Measurements from ENCODE around the gene MARK4. TPM values are rescaled to one million over a fixed set of nuclear protein-coding genes. Genes with fewer than 3 reads are reported as not detected.

The MARK4 gene
- total RNA-seq, 1 experiment from 2014 or later, result 58.5 TPM

DNA sequence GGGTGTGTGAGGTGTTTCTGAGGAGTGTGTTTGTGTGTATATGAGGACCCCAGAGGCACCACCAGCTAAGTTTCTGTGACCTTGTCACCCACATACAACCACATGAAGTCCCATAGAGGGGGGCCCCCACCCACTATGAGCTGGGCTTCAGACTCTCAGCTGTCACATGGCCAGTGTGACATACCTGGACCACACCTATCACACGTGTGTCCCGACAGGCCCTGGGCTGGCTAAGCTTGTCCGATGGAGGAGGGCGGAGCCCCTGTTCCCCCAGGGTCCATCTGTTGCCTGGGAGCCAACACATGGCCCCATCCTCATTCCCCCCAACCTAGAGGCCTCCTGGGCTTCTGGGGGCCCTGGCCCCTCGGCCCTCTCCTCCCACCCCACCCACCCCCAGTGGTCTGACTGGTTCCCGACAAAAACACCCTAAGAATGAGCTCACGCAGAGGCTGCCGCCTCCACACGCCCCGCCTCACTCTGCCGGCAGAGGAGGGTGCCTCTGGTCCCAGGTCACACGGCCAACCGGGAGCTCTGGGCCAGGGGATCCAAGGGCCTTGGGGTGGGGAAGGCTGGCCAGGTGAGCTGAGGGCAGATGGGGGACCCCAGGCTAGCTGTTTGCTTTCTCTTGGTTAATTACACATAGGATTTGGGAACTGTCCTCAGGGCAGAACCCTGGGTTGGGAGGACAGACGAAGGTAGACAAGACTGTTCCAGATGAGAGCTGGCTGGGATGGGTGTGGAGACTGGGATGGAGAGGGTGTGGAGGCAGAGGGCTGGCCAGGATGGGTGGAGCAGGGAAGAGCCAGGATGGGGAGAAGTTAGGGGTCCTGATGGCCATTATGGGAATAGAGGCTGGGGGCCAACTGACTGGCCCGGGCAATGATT is 93.8 kb downstream of the MARK4 start:
- ATAC-seq (no peak), DNase-seq (ENCODE audit: low spot score) (no peak)
- Mint-ChIP-seq H3K27me3 (ENCODE audit: low read depth) (peaks cover 5% of the 10 kb centered on the region), H3K27ac (no peak overlapping the region), H3K9me3 (no peaks in the 10 kb centered on the region), H3K4me3 (no peak overlapping the region), H3K4me1 (peaks cover 5% of the 10 kb centered on the region; the same call in 1 of the 2 replicates), H3K36me3 (peaks cover 2% of the 10 kb centered on the region; the same call in 1 of the 2 replicates)
- ChIA-PET CTCF (interaction anchor here (0.7 to 1.1 kb wide), 4 partner anchors 57 to 193 kb away, joined by 3 to 6 read pairs (median 4); no protein-coding TSS in a partner anchor), POLR2A (interaction anchor here (0.7 kb wide), 1 partner anchor 37 kb away, joined by 3 read pairs; no protein-coding TSS in a partner anchor)
- TF ChIP-seq, protein P1, sequence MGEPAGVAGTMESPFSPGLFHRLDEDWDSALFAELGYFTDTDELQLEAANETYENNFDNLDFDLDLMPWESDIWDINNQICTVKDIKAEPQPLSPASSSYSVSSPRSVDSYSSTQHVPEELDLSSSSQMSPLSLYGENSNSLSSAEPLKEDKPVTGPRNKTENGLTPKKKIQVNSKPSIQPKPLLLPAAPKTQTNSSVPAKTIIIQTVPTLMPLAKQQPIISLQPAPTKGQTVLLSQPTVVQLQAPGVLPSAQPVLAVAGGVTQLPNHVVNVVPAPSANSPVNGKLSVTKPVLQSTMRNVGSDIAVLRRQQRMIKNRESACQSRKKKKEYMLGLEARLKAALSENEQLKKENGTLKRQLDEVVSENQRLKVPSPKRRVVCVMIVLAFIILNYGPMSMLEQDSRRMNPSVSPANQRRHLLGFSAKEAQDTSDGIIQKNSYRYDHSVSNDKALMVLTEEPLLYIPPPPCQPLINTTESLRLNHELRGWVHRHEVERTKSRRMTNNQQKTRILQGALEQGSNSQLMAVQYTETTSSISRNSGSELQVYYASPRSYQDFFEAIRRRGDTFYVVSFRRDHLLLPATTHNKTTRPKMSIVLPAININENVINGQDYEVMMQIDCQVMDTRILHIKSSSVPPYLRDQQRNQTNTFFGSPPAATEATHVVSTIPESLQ (CRISPR knock-in tag; IDR thresholded peaks at IDR 0.05), result no peak
- no peak for TF ChIP-seq CBFB (CRISPR knock-in tag; IDR thresholded peaks at IDR 0.05; ENCODE audit: low read depth)
- no peak for TF ChIP-seq SMAD4 (CRISPR knock-in tag; IDR thresholded peaks at IDR 0.05)
- TF ChIP-seq, protein P2, sequence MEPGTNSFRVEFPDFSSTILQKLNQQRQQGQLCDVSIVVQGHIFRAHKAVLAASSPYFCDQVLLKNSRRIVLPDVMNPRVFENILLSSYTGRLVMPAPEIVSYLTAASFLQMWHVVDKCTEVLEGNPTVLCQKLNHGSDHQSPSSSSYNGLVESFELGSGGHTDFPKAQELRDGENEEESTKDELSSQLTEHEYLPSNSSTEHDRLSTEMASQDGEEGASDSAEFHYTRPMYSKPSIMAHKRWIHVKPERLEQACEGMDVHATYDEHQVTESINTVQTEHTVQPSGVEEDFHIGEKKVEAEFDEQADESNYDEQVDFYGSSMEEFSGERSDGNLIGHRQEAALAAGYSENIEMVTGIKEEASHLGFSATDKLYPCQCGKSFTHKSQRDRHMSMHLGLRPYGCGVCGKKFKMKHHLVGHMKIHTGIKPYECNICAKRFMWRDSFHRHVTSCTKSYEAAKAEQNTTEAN (CRISPR knock-in tag; IDR thresholded peaks at IDR 0.05), result no peak
- TF ChIP-seq GRHL2 (CRISPR knock-in tag; IDR thresholded peaks at IDR 0.05; ENCODE audit: insufficient replicate concordance, severe bottlenecking), result no peak
- TF ChIP-seq NFYB (CRISPR knock-in tag; conservative IDR thresholded peaks at IDR 0.05; ENCODE audit: low read depth), result no peak
- TF ChIP-seq, protein P3, sequence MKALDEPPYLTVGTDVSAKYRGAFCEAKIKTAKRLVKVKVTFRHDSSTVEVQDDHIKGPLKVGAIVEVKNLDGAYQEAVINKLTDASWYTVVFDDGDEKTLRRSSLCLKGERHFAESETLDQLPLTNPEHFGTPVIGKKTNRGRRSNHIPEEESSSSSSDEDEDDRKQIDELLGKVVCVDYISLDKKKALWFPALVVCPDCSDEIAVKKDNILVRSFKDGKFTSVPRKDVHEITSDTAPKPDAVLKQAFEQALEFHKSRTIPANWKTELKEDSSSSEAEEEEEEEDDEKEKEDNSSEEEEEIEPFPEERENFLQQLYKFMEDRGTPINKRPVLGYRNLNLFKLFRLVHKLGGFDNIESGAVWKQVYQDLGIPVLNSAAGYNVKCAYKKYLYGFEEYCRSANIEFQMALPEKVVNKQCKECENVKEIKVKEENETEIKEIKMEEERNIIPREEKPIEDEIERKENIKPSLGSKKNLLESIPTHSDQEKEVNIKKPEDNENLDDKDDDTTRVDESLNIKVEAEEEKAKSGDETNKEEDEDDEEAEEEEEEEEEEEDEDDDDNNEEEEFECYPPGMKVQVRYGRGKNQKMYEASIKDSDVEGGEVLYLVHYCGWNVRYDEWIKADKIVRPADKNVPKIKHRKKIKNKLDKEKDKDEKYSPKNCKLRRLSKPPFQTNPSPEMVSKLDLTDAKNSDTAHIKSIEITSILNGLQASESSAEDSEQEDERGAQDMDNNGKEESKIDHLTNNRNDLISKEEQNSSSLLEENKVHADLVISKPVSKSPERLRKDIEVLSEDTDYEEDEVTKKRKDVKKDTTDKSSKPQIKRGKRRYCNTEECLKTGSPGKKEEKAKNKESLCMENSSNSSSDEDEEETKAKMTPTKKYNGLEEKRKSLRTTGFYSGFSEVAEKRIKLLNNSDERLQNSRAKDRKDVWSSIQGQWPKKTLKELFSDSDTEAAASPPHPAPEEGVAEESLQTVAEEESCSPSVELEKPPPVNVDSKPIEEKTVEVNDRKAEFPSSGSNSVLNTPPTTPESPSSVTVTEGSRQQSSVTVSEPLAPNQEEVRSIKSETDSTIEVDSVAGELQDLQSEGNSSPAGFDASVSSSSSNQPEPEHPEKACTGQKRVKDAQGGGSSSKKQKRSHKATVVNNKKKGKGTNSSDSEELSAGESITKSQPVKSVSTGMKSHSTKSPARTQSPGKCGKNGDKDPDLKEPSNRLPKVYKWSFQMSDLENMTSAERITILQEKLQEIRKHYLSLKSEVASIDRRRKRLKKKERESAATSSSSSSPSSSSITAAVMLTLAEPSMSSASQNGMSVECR (CRISPR knock-in tag; IDR thresholded peaks at IDR 0.05; ENCODE audit: borderline replicate concordance), result no peak
- TF ChIP-seq, protein P4, sequence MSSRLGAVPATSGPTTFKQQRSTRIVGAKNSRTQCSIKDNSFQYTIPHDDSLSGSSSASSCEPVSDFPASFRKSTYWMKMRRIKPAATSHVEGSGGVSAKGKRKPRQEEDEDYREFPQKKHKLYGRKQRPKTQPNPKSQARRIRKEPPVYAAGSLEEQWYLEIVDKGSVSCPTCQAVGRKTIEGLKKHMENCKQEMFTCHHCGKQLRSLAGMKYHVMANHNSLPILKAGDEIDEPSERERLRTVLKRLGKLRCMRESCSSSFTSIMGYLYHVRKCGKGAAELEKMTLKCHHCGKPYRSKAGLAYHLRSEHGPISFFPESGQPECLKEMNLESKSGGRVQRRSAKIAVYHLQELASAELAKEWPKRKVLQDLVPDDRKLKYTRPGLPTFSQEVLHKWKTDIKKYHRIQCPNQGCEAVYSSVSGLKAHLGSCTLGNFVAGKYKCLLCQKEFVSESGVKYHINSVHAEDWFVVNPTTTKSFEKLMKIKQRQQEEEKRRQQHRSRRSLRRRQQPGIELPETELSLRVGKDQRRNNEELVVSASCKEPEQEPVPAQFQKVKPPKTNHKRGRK (CRISPR knock-in tag; IDR thresholded peaks at IDR 0.05; ENCODE audit: borderline replicate concordance), result no peak

DNA sequence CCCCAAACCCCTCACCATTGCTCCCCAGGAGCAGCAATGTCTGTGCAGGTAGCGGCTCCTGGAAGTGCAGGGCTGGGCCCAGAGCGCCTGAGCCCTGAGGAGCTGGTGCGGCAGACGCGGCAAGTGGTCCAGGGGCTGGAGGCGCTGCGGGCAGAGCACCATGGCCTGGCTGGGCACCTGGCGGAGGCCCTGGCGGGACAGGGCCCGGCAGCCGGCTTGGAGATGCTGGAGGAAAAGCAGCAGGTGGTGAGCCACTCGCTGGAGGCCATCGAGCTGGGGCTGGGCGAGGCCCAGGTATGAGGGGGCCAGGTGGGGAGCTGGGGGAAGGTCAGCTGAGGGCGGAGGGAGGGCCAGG is 94.4 kb downstream of the MARK4 start:
- H3K4me1 Mint-ChIP-seq, result 0 out of 2 replicates have a peak, but pooled peaks cover 3% of the 10 kb centered on the region
- POLR2A ChIA-PET, result interaction anchor here (0.7 kb wide), 1 partner anchor 37 kb away, joined by 3 read pairs; no protein-coding TSS in a partner anchor
- no peak for DNase-seq (ENCODE audit: low spot score)
- TF ChIP-seq, protein P5, sequence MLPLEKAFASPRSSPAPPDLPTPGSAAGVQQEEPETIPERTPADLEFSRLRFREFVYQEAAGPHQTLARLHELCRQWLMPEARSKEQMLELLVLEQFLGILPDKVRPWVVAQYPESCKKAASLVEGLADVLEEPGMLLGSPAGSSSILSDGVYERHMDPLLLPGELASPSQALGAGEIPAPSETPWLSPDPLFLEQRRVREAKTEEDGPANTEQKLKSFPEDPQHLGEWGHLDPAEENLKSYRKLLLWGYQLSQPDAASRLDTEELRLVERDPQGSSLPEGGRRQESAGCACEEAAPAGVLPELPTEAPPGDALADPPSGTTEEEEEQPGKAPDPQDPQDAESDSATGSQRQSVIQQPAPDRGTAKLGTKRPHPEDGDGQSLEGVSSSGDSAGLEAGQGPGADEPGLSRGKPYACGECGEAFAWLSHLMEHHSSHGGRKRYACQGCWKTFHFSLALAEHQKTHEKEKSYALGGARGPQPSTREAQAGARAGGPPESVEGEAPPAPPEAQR (CRISPR knock-in tag; IDR thresholded peaks at IDR 0.05), result no peak
- TF ChIP-seq, protein P6, sequence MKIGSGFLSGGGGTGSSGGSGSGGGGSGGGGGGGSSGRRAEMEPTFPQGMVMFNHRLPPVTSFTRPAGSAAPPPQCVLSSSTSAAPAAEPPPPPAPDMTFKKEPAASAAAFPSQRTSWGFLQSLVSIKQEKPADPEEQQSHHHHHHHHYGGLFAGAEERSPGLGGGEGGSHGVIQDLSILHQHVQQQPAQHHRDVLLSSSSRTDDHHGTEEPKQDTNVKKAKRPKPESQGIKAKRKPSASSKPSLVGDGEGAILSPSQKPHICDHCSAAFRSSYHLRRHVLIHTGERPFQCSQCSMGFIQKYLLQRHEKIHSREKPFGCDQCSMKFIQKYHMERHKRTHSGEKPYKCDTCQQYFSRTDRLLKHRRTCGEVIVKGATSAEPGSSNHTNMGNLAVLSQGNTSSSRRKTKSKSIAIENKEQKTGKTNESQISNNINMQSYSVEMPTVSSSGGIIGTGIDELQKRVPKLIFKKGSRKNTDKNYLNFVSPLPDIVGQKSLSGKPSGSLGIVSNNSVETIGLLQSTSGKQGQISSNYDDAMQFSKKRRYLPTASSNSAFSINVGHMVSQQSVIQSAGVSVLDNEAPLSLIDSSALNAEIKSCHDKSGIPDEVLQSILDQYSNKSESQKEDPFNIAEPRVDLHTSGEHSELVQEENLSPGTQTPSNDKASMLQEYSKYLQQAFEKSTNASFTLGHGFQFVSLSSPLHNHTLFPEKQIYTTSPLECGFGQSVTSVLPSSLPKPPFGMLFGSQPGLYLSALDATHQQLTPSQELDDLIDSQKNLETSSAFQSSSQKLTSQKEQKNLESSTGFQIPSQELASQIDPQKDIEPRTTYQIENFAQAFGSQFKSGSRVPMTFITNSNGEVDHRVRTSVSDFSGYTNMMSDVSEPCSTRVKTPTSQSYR (CRISPR knock-in tag; IDR thresholded peaks at IDR 0.05), result no peak
- TF ChIP-seq, protein P7, sequence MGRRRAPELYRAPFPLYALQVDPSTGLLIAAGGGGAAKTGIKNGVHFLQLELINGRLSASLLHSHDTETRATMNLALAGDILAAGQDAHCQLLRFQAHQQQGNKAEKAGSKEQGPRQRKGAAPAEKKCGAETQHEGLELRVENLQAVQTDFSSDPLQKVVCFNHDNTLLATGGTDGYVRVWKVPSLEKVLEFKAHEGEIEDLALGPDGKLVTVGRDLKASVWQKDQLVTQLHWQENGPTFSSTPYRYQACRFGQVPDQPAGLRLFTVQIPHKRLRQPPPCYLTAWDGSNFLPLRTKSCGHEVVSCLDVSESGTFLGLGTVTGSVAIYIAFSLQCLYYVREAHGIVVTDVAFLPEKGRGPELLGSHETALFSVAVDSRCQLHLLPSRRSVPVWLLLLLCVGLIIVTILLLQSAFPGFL (CRISPR knock-in tag; IDR thresholded peaks at IDR 0.05; ENCODE audit: borderline replicate concordance), result no peak
- no peak for TF ChIP-seq GRHL2 (CRISPR knock-in tag; IDR thresholded peaks at IDR 0.05; ENCODE audit: insufficient replicate concordance, severe bottlenecking)
- TF ChIP-seq, protein P8, sequence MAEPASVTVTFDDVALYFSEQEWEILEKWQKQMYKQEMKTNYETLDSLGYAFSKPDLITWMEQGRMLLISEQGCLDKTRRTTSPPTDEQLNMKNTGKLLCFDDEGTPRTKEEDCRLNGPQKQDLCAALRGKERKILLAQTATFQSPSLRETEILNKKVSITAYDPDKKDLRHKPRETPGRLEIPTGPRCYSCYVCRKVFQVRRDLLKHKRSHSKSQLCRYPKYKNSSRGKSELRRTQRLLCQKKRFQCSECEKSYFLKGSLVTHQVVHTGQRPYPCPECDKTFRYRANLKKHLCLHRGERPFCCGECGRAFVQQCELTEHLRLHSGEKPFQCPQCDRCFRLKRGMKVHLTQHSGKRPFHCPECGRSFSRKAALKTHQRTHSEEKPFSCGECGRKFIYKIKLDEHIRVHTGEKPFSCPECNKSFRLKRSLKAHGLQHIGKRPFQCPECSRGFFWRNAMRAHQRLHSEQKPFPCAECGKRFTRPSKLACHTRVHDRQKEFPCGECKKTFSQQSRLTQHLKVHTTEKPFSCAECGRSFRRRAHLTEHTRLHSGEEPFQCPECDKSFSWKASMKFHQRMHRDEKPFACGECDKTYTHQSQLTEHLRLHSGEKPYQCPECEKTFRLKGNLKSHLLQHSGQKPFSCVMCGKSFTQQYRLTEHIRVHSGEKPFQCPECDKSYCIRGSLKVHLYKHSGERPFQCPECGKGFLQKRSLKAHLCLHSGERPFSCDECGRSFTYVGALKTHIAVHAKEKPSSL (CRISPR knock-in tag; conservative IDR thresholded peaks at IDR 0.05), result no peak

More for the DNA sequence above, 94.4 kb downstream of the MARK4 start:
- no peak for ATAC-seq
- CTCF ChIA-PET, result interaction anchor here (1.0 to 1.1 kb wide), 3 partner anchors 140 to 194 kb away, joined by 3 to 6 read pairs (median 5); partner anchors contain the start of genes BLOC1S3 and TRAPPC6A
- Mint-ChIP-seq H3K36me3 (peaks cover 6% of the 10 kb centered on the region; the same call in 1 of the 2 replicates), H3K4me3 (no peak overlapping the region), H3K9me3 (no peaks in the 10 kb centered on the region), H3K27me3 (ENCODE audit: low read depth) (no peaks in the 10 kb centered on the region), H3K27ac (no peak overlapping the region)
